ENCODE measurements around the gene CES5A. TPM values are rescaled to one million over a fixed set of nuclear protein-coding genes. Genes with fewer than 3 reads are reported as not detected.
"Not testable (repeated sequence)": the region's sequence is repeated elsewhere in the genome, so short reads cannot be mapped to it uniquely, and the experiment has no call there.

The CES5A gene
- total and polyA plus RNA-seq, 7 donors: 0.03 TPM; not detected in 6

GRCh38 chr16:55914383-55914782 lies 39.2 kb upstream of the CES5A start:
- no peaks in the 10 kb centered on the region for H3K27me3 ChIP-seq (ENCODE audit: insufficient read depth in 3 of 3, low read length in 2 of 3)
- ATAC-seq (no peak), DNase-seq (no peak)
- 52 to 59% (median 52%) methylated on average over 6 of the region's 6 CpGs for WGBS, 3 donors
- TF ChIP-seq CTCF (IDR thresholded peaks at IDR 0.05): no peak
- intact Hi-C loops (cut with DNase I): no loop called here
- H3K4me1 ChIP-seq: no peaks in the 10 kb centered on the region
- H3K27ac ChIP-seq: no peak overlapping the region
- H3K4me3 ChIP-seq: no peak overlapping the region
- no peaks in the 10 kb centered on the region for H3K36me3 ChIP-seq (ENCODE audit: insufficient read depth in 1 of 2, low read depth in 1 of 2)
- no peaks in the 10 kb centered on the region for H3K9me3 ChIP-seq

- no peak for TF ChIP-seq CTCF (IDR thresholded peaks at IDR 0.05)
- no peaks in the 10 kb centered on the region for H3K27me3 ChIP-seq (ENCODE audit: insufficient read depth in 3 of 3, low read length in 2 of 3)
- no peaks in the 10 kb centered on the region for H3K9me3 ChIP-seq
- H3K4me1 ChIP-seq: no peaks in the 10 kb centered on the region
- H3K27ac ChIP-seq: no peak overlapping the region
- WGBS, 3 donors: 48 to 74% (median 58%) methylated on average over 2 of the region's 2 CpGs
- DNase-seq (no peak), ATAC-seq (no peak)
- no peak overlapping the region for H3K4me3 ChIP-seq
- H3K36me3 ChIP-seq (ENCODE audit: insufficient read depth in 1 of 2, low read depth in 1 of 2): no peaks in the 10 kb centered on the region
- intact Hi-C loops (cut with DNase I): no loop called here
These were observed 38.5 kb upstream of the CES5A start for GRCh38 chr16:55913716-55914115.

- H3K27me3 ChIP-seq (ENCODE audit: insufficient read depth in 3 of 3, low read length in 2 of 3); H3K4me1 ChIP-seq; DNase-seq; intact Hi-C loops (cut with DNase I); ATAC-seq; H3K36me3 ChIP-seq (ENCODE audit: insufficient read depth in 1 of 2, low read depth in 1 of 2); H3K4me3 ChIP-seq; H3K9me3 ChIP-seq; H3K27ac ChIP-seq: not testable (repeated sequence)
- 58 to 71% (median 68%) methylated on average over 2 of the region's 2 CpGs for WGBS, 3 donors
These were observed 37.9 kb upstream of the CES5A start for GRCh38 chr16:55913121-55913520.

- H3K4me3 ChIP-seq: no peak overlapping the region
- 32 to 35% (median 32%) methylated on average over 9 of the region's 9 CpGs for WGBS, 3 donors
These were observed 36.8 kb upstream of the CES5A start for GRCh38 chr16:55912022-55912421.

GRCh38 chr16:55911616-55912015 lies 36.4 kb upstream of the CES5A start:
- WGBS, 3 donors: 69 to 83% (median 77%) methylated on average over 2 of the region's 2 CpGs
- ATAC-seq: no peak
- H3K4me1 ChIP-seq: no peaks in the 10 kb centered on the region
- no peak overlapping the region for H3K27ac ChIP-seq
- no peak overlapping the region for H3K4me3 ChIP-seq
- intact Hi-C loops (cut with DNase I): no loop called here
- H3K36me3 ChIP-seq (ENCODE audit: insufficient read depth in 1 of 2, low read depth in 1 of 2): no peaks in the 10 kb centered on the region
- H3K9me3 ChIP-seq: no peaks in the 10 kb centered on the region
- no peak for TF ChIP-seq CTCF (IDR thresholded peaks at IDR 0.05)
- no peaks in the 10 kb centered on the region for H3K27me3 ChIP-seq (ENCODE audit: insufficient read depth in 3 of 3, low read length in 2 of 3)
- no peak for DNase-seq

More at GRCh38 chr16:55912022-55912421, 36.8 kb upstream of the CES5A start:
- Histone ChIP-seq H3K27me3 (ENCODE audit: insufficient read depth in 3 of 3, low read length in 2 of 3) (no peaks in the 10 kb centered on the region), H3K4me1 (no peaks in the 10 kb centered on the region), H3K36me3 (ENCODE audit: insufficient read depth in 1 of 2, low read depth in 1 of 2) (no peaks in the 10 kb centered on the region), H3K27ac (peak overlapping the region; percentile 36), H3K9me3 (no peaks in the 10 kb centered on the region)
- DNase-seq: peak; percentile 25 to 56
- no peak for TF ChIP-seq CTCF (IDR thresholded peaks at IDR 0.05)
- ATAC-seq: peak; percentile 87 to 97 (median 92)
- intact Hi-C loops (cut with DNase I): no loop called here

All from psoas muscle (tissue), 8 donors.